Urinary bladder (tissue), 4 donors: Measurements from ENCODE around the gene MYOM1. TPM values are rescaled to one million over a fixed set of nuclear protein-coding genes. Genes with fewer than 3 reads are reported as not detected.

Experiments used
- DNase-seq: peaks from one replicate; pipeline ENCODE4 v3.0.0-alpha.2; 2015; ENCODE audit errors: extremely low spot score
- H3K27ac ChIP-seq: one replicate; pipeline ENCODE4 v1.5.1; 2013; ENCODE audit warnings: low read depth, mild to moderate bottlenecking, moderate library complexity
- H3K36me3 ChIP-seq: one replicate; pipeline ENCODE4 v1.6.1; 2013; ENCODE audit warnings: mild to moderate bottlenecking, moderate library complexity; ENCODE audit not compliant: insufficient read depth
- H3K4me1 ChIP-seq: one replicate; pipeline ENCODE4 v1.6.1; 2013; ENCODE audit warnings: mild to moderate bottlenecking, moderate library complexity; ENCODE audit not compliant: insufficient read depth
- H3K4me3 ChIP-seq: one replicate; pipeline ENCODE4 v1.5.1; 2013; ENCODE audit warnings: low read depth, low read length
- WGBS: extraction: QIAGEN DNeasy Blood & Tissue Kit; methylation state at CpG from one replicate; pipeline ENCODE4 v1.1.7; 2013; 5-methylcytosine and 5-hydroxymethylcytosine counted together
- polyA plus RNA-seq: library from polyadenylated mRNA; stranded (reverse); fragments of 200-250 nt; gene quantifications from one replicate; pipeline ENCODE4 v1.2.3, GENCODE V29; 2013
- total RNA-seq: library from RNA; depleted of rRNA; stranded (reverse); fragments of >200 nt; gene quantifications from one replicate; pipeline ENCODE4 v1.2.3, GENCODE V29; 2014
- donor health status: healthy with polysubstance abuse.
- donor health status: healthy.

Gene MYOM1
- total and polyA plus RNA-seq, 2 donors, result 14.9 to 41.9 TPM

GRCh38 chr18:3130344-3130743 lies 89.4 kb downstream of the MYOM1 start:
- WGBS, result 59% methylated on average over 2 of the region's 2 CpGs
- no peak for DNase-seq

GRCh38 chr18:3129053-3129864 lies 90.5 kb downstream of the MYOM1 start:
- Histone ChIP-seq H3K4me3 (no peak overlapping the region), H3K27ac (no peak overlapping the region), H3K36me3 (no peaks in the 10 kb centered on the region), H3K4me1 (no peaks in the 10 kb centered on the region)
- DNase-seq, result peak; percentile 70
- WGBS, result 25% methylated on average over 16 of the region's 16 CpGs

More at GRCh38 chr18:3130344-3130743, 89.4 kb downstream of the MYOM1 start:
- Histone ChIP-seq H3K36me3 (no peaks in the 10 kb centered on the region), H3K4me3 (no peak overlapping the region), H3K4me1 (no peaks in the 10 kb centered on the region), H3K27ac (no peak overlapping the region)

GRCh38 chr18:3126457-3127097 lies 93.2 kb downstream of the MYOM1 start:
- no peak overlapping the region for H3K4me3 ChIP-seq
- DNase-seq, result no peak
- H3K4me1 ChIP-seq, result no peaks in the 10 kb centered on the region
- 93% methylated on average over 9 of the region's 9 CpGs for WGBS
- H3K27ac ChIP-seq, result no peak overlapping the region
- H3K36me3 ChIP-seq, result no peaks in the 10 kb centered on the region

- H3K4me1 ChIP-seq, result no peaks in the 10 kb centered on the region
- no peaks in the 10 kb centered on the region for H3K36me3 ChIP-seq
- WGBS, result 99% methylated on average over 1 of the region's 1 CpG
These were observed 94.9 kb downstream of the MYOM1 start for GRCh38 chr18:3124822-3125221.

GRCh38 chr18:3122851-3123250 lies 96.9 kb downstream of the MYOM1 start:
- Histone ChIP-seq H3K4me1 (no peaks in the 10 kb centered on the region), H3K4me3 (no peak overlapping the region), H3K27ac (no peak overlapping the region), H3K36me3 (no peaks in the 10 kb centered on the region)
- WGBS, result 94% methylated on average over 5 of the region's 5 CpGs
- DNase-seq, result no peak

More at GRCh38 chr18:3124822-3125221, 94.9 kb downstream of the MYOM1 start:
- H3K4me3 ChIP-seq, result no peak overlapping the region
- H3K27ac ChIP-seq, result no peak overlapping the region
- no peak for DNase-seq

GRCh38 chr18:3121259-3121658 lies 98.5 kb downstream of the MYOM1 start:
- no peaks in the 10 kb centered on the region for H3K36me3 ChIP-seq
- no peak overlapping the region for H3K4me3 ChIP-seq
- H3K27ac ChIP-seq, result no peak overlapping the region
- DNase-seq, result no peak
- WGBS, result 74% methylated on average over 2 of the region's 2 CpGs
- H3K4me1 ChIP-seq, result no peaks in the 10 kb centered on the region

- DNase-seq, result no peak
- Histone ChIP-seq H3K4me1 (no peaks in the 10 kb centered on the region), H3K36me3 (no peaks in the 10 kb centered on the region), H3K27ac (peak overlapping the region; percentile 28), H3K4me3 (no peak overlapping the region)
- 81% methylated on average over 9 of the region's 9 CpGs for WGBS
These were observed 99.4 kb downstream of the MYOM1 start for GRCh38 chr18:3120356-3120755.

- no peak overlapping the region for H3K4me3 ChIP-seq
- H3K4me1 ChIP-seq, result no peaks in the 10 kb centered on the region
- no peaks in the 10 kb centered on the region for H3K36me3 ChIP-seq
- no peak for DNase-seq
- 93% methylated on average over 12 of the region's 12 CpGs for WGBS
- peak overlapping the region; percentile 28 for H3K27ac ChIP-seq
These were observed 100.1 kb downstream of the MYOM1 start for GRCh38 chr18:3119401-3120341.

- Histone ChIP-seq H3K36me3 (no peaks in the 10 kb centered on the region), H3K27ac (no peak overlapping the region), H3K4me1 (no peaks in the 10 kb centered on the region), H3K4me3 (no peak overlapping the region)
- 79% methylated on average over 10 of the region's 10 CpGs for WGBS
- DNase-seq, result no peak
These were observed 101.4 kb downstream of the MYOM1 start for GRCh38 chr18:3118195-3119010.

- Histone ChIP-seq H3K4me3 (no peak overlapping the region), H3K27ac (peak overlapping the region; percentile 46), H3K36me3 (no peaks in the 10 kb centered on the region), H3K4me1 (no peaks in the 10 kb centered on the region)
- WGBS, result 86% methylated on average over 4 of the region's 4 CpGs
- no peak for DNase-seq
These were observed 102.1 kb downstream of the MYOM1 start for GRCh38 chr18:3117493-3118192.

GRCh38 chr18:3115447-3116030 lies 104.2 kb downstream of the MYOM1 start:
- Histone ChIP-seq H3K36me3 (no peaks in the 10 kb centered on the region), H3K4me1 (no peaks in the 10 kb centered on the region), H3K27ac (no peak overlapping the region), H3K4me3 (no peak overlapping the region)
- 93% methylated on average over 7 of the region's 7 CpGs for WGBS
- no peak for DNase-seq

- H3K27ac ChIP-seq, result no peak overlapping the region
- 47% methylated on average over 3 of the region's 3 CpGs for WGBS
- no peak overlapping the region for H3K4me3 ChIP-seq
- no peak for DNase-seq
- H3K4me1 ChIP-seq, result no peaks in the 10 kb centered on the region
- no peaks in the 10 kb centered on the region for H3K36me3 ChIP-seq
These were observed 105.3 kb downstream of the MYOM1 start for GRCh38 chr18:3114451-3114850.
